ENCODE measurements around the gene EHD4.

EHD4 gene

DNA sequence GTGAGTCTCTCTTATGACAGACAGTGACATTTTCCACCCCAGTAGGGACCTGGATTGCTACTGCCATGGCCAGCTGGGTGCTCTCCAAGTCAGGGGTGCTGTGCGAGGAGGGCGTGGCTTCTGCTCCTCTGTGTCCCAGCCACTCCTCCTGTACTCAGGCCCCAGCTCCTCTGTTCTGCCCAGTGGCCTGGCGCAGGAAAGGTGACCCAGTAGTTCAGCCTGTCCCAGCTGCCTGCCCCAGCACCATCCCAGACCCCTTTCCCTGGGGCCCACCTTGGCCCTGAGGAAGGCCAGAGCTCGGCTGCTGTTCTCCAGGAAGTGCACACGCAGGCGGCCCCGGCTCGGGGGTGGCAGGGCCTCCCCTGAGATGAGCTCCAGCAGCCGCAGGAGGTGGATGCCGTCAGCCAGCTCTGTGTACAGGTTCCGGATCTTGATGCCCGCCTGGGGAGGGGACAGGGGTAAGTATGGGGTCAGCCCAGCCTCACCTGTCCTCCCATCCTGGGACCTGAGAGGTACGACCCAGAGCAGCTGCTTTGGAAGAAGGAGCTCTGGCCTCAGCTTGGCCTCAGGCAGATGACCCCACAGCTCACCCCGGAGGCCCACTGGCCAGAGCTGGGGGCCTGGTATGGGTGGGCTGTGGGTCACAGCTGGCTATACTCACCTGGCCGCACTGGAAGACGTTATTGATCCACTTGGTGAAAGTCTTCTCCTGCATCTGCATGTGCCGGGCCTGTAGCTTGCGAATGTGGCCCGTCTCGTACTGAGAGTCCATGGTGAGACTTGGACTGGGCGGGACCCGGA is 79.5 kb downstream of the EHD4 start:
- FAIRE-seq: no peak

DNA sequence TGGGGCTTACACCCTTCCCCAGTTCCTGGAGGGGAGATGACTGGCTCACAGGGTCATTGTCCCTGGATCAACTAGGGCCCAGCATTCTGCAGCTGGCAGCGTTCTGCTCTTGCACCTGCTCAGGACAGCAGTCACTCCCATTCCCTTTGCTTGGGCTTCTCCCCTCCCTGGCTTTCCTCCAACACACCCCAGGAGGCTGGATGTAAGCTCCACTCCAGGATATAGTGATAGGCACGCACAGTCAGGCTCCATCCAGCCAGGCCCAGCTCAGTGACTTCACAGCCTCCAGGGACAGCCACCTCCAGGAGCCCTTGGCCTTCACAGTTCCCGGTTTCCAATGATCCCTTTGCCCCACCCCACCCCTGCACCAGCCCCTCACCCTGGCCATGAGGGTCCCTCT is 80.4 kb downstream of the EHD4 start:
- FAIRE-seq: no peak

DNA sequence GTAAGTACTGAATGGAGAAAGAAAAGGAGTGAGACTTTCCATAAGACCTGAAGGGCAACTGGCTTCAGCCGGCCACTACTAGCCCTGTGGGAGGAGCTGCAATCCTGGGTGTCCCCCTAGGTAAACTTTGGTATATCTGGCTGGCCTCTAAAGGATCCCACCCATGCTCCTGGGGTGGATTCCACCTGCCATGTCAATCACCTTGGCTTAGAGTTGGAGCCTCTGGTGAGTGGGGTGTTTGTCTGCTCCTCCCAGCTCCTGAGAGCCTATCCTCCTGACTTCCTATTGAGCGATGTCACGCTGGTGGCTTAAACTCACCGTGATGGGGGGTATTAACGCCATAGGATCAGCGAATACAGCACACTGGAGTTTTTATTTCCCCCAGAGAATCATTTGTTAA is 81.1 kb downstream of the EHD4 start:
- no peak for FAIRE-seq

GRCh38 chr15:41890050-41890690 is 82.2 kb downstream of the EHD4 start:
- no peak for FAIRE-seq

DNA sequence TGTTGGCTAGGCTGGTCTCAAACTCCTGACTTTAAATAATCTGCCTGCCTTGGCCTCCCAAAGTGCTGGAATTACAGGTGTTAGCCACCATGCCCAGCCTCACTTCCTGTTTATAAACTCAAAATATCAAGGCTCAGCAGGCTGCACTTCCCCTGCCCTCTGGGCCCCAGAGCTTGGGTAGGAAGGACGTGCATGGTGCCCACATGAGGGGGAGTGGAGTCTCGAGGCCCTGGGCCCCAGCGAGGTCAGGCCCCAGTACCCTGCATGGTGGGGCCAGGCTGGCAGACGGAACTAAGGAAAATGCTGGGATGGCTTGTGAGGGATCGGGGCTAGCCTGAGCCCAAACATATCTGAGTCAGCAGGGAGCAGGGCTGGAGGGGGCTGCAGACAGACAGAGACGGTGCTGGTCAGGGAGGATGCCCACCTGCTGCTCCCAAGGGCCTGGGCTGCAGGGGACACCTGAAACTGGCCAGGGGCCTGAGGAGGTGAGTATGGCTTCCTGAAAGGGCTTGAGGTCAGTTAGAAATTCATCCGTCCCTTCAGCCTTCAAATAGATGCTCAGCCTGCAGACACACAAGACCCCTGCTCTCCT is 83.6 kb downstream of the EHD4 start:
- no peak for FAIRE-seq

DNA sequence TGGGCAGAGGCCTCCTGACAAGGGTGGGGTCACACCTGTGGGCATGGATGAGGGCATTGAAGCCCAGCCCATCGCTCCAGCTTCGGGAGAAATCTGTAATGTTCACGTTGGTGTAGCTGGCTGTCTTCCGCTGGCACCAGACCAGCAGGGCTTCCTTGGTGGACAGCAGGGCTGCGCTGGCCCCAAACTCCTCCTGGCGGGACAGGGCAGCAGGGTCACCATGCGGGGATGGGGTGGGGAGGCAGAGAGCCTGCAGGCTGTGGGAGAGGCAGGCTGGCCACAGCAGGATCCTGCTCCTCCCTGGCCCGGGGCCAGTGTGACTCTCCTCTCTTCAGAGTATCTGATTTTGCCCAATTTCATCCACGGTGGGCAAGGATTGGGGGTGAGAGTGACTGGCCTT is 84.5 kb downstream of the EHD4 start:
- no peak for FAIRE-seq

- FAIRE-seq: no peak
These were observed 85.2 kb downstream of the EHD4 start for GRCh38 chr15:41887161-41887560.

DNA sequence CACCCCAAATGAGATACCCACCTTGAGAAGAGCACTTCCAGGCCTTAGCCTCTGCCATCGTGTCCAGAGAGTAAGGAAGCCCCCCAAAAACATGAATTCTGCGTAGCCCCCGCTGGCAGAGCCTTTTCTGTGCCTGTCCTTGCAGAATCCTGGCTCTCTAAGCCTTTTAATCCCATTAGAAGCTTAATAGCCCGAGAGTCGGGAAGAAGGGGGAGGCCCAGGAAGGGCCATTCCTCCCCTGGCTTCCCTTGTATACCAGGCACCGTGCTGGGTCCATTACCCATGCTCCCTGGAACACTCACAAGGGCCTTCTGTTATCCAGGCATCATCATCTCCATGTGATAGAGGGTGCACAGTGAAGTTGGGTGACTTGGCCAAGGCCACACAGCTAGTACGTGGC is 85.6 kb downstream of the EHD4 start:
- FAIRE-seq: no peak

- FAIRE-seq: no peak
These were observed 86.5 kb downstream of the EHD4 start for GRCh38 chr15:41885841-41886240.

- FAIRE-seq: no peak
These were observed 87.0 kb downstream of the EHD4 start for GRCh38 chr15:41885321-41885720.

- no peak for FAIRE-seq
These were observed 87.9 kb downstream of the EHD4 start for GRCh38 chr15:41884458-41884857.

- no peak for FAIRE-seq
These were observed 88.9 kb downstream of the EHD4 start for GRCh38 chr15:41883484-41883825.

- no peak for FAIRE-seq
These were observed 89.5 kb downstream of the EHD4 start for GRCh38 chr15:41882689-41883483.

DNA sequence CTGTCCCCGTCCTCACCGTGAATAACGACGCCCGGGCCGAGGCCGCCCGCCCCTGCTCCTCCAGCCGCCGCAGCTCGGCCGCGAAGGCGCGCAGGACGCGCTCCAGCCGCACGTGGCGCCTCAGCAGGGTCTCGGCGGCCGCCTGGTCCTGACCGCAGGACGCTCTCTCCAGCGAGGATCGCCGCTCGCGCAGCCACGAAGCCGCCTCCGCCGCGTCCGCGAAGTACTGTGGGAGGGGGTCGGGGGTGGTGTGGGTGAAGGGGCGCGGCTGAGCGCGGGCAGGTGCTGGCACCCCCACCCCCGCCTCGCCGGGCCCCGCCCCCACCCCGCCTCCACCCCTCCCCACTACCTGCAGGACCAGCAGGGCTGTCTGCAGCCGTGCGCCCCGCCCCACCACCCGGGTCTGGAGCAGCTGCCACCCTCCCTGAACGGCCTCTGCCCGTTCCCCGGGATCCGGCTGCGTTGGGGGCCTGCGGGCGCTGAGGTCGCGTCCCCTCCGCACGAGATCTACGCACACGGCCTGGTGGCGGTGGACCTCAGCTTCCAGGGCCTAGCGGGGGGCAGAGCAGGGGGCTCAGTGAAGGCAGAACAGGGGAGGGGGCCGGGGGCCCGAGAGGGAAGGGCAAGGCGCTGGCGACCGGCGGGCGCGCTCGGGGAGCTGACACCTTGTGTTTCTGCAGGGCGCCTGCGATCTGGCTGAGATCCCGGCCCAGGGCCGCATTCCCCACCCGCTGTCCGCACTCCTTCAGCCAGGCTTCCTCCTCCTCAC is 90.3 kb downstream of the EHD4 start:
- no peak for FAIRE-seq

GRCh38 chr15:41881550-41881919 is 90.8 kb downstream of the EHD4 start:
- no peak for FAIRE-seq

- no peak for FAIRE-seq
These were observed 91.3 kb downstream of the EHD4 start for GRCh38 chr15:41881086-41881485.

GRCh38 chr15:41880156-41880877 is 92.0 kb downstream of the EHD4 start:
- no peak for FAIRE-seq

DNA sequence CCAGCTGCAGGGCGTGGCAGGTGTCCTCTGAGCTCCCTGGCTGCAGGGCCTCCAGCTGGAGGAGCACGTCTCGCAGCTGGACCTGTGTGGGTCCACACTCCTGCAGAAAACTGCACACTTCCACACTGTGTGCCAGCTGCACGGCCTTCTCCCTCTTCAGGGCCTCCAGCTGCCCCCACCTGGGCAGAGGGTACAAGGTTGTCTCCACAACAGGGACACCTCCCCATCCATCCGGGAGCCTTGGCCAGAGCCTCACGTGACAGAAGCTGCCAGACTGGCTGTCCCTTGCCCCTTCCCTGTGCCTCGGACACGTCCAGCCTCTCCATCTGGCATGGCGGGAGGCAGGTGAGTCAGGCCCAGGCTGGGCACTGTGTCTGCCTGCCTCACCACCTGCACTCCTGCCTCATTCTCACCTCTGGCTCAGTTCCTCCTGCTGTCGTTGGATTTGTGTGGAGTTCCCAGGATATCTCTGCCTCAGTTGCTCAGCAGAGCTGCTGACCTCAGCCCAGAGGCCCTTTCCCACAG is 93.0 kb downstream of the EHD4 start:
- FAIRE-seq: no peak

GRCh38 chr15:41878355-41878699 is 94.0 kb downstream of the EHD4 start:
- FAIRE-seq: no peak

DNA sequence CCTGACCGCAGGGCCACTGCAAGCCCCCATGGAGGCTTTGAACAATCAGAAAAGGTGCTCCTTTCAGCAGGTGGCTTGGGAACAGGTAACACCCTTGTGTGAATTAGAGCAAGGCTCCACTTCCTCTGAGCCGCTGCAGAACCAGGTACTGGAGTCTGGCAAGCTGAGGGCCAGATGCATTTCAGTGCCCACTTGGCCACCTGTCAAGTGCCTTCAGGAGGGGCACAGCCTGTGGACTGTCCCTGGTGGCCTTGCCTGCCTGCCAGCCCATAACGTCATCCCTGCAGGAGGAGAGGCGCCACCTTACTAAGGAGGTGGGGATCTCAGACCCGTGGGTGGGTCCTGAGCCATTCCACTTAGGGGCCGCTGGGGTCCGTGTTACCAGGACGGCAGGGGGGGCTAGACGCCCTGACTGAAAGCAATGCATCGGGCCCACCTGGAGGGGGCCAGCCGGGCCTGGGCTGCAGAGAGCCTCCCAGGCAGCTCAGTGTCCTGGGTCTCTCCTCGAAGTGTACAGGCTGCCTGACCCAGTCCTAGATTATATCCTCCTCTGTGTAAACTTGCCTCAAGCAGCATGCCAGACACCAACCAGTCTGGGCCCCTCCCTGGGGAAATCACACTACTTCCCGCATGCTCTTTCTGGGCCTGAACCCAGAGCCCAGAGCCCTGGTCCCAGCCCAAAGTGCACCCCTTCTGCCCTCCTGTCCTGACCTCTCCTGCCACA is 94.6 kb downstream of the EHD4 start:
- FAIRE-seq: no peak

DNA sequence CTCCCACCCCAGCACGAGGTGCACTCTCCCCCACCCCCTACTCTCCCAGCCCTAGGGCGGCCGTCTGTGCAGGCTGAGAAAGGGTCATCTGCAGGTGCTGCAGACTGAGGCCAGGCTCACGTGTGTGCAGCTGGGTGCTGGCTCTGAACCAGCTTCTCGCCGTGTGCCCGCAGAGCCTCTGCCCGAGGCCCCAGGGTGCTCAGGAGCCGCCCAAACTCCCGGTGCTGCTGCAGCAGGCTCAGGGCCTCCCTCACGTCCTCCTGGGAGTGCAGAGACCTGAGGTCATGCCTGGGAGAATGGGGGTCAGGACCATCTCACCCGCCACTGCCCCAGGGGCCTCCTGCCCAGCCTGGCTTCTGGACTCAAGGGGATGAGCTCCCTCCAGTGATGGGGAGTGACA is 95.7 kb downstream of the EHD4 start:
- FAIRE-seq: no peak

Measured in G401.6 (cell line).